ENCODE measurements around the gene CACNA1E. TPM values are rescaled to one million over a fixed set of nuclear protein-coding genes. Genes with fewer than 3 reads are reported as not detected.

Gene CACNA1E
- total RNA-seq, 1 experiment from 2014 or later, result 0.46 TPM

- no peak overlapping the region for H3K23ac ChIP-seq (ENCODE audit: insufficient read length, low read depth, low read length)
- no peak overlapping the region for H3K4me3 Mint-ChIP-seq
Measured at GRCh38 chr1:181556631-181557030, 73.3 kb downstream of the CACNA1E start.

More at GRCh38 chr1:181556631-181557030, 73.3 kb downstream of the CACNA1E start:
- no peak overlapping the region for H3K56ac ChIP-seq (ENCODE audit: insufficient read length, low read depth, low read length)
- no peak overlapping the region for H4K8ac ChIP-seq (replicated peaks; ENCODE audit: insufficient read length, low read depth, low read length)
- no peak overlapping the region for H2BK5ac ChIP-seq (ENCODE audit: insufficient read length, low read length)
- H3K18ac ChIP-seq (ENCODE audit: insufficient read length, low read depth, low read length), result no peak overlapping the region
- no peak overlapping the region for H3K14ac ChIP-seq (ENCODE audit: insufficient read depth, low read length)
- H3K79me1 ChIP-seq (ENCODE audit: insufficient read depth, low read depth, low read length, poor library complexity, severe bottlenecking), result no peaks in the 10 kb centered on the region
- H2AFZ ChIP-seq (ENCODE audit: low read length), result no peak overlapping the region
- no peaks in the 10 kb centered on the region for H3K27me3 ChIP-seq (ENCODE audit: insufficient read depth, low read length)
- H3K27me3 Mint-ChIP-seq (ENCODE audit: low read depth), result peaks cover 1% of the 10 kb centered on the region; the same call in 1 of the 2 replicates
- TF ChIP-seq CTCF (conservative IDR thresholded peaks at IDR 0.05), result no peak
- H2AK5ac ChIP-seq (ENCODE audit: insufficient read length, low read length), result no peak overlapping the region
- no peak overlapping the region for H2BK120ac ChIP-seq (ENCODE audit: low read depth, low read length, poor library complexity, severe bottlenecking)
- no peak overlapping the region for H2BK20ac ChIP-seq (ENCODE audit: low read depth, low read length, poor library complexity, severe bottlenecking)
- no peak overlapping the region for H3T11ph ChIP-seq (ENCODE audit: low read length)
- H2BK12ac ChIP-seq (ENCODE audit: insufficient read length, low read depth, low read length), result no peak overlapping the region
- H3K4me1 Mint-ChIP-seq, result peaks cover 0 to 5% of the 10 kb centered on the region in 2 experiments; a peak in 3 of 4 replicates
- H4K5ac ChIP-seq (ENCODE audit: insufficient read length, low read depth, low read length), result no peak overlapping the region
- WGBS (ENCODE audit: extremely low coverage, insufficient read length, low lambda C conversion rate), result no CpG with 5 or more reads among the region's 2 CpGs
- no peaks in the 10 kb centered on the region for H3K23me2 ChIP-seq (ENCODE audit: insufficient read length, low read depth, low read length, poor library complexity, severe bottlenecking)
- H3K27ac ChIP-seq (ENCODE audit: insufficient read length, low read depth, low read length), result no peak overlapping the region
- no peaks in the 10 kb centered on the region for H3K36me3 Mint-ChIP-seq (ENCODE audit: insufficient read depth in 1 of 3, low read depth in 3 of 3)
- no peak overlapping the region for H3K27ac Mint-ChIP-seq
- H2BK15ac ChIP-seq (ENCODE audit: low read depth, low read length), result no peak overlapping the region
- H4K91ac ChIP-seq (ENCODE audit: insufficient read length, low read depth, low read length), result no peak overlapping the region
- no peak overlapping the region for H3K4ac ChIP-seq (ENCODE audit: low read depth, low read length)
- H3K9me3 ChIP-seq (ENCODE audit: control insufficient read depth, low read depth, low read length), result no peaks in the 10 kb centered on the region
- no peak overlapping the region for H3K9ac ChIP-seq (ENCODE audit: extremely low read depth, insufficient read length, low read length)
- no peak for DNase-seq
- H3K9me3 Mint-ChIP-seq, result no peaks in the 10 kb centered on the region
- no peaks in the 10 kb centered on the region for H3K79me2 ChIP-seq (ENCODE audit: insufficient read depth, low read length)
- no peaks in the 10 kb centered on the region; the same call in 1 of the 2 replicates for H3K4me1 ChIP-seq (ENCODE audit: insufficient read depth, low read length)
- no peak overlapping the region for H3K4me2 ChIP-seq (ENCODE audit: insufficient read depth, insufficient read length, low read length)
- H4K20me1 ChIP-seq (ENCODE audit: control insufficient read depth, insufficient read depth, insufficient read length), result no peaks in the 10 kb centered on the region
